ENCODE data around the gene SYT8. TPM values are rescaled to one million over a fixed set of nuclear protein-coding genes. Genes with fewer than 3 reads are reported as not detected.

SYT8 gene
- total and polyA plus RNA-seq, 2 of the 8 experiments (the other 6 are each of a cell fraction or from before 2014, with no cell fraction given) = not detected

DNA sequence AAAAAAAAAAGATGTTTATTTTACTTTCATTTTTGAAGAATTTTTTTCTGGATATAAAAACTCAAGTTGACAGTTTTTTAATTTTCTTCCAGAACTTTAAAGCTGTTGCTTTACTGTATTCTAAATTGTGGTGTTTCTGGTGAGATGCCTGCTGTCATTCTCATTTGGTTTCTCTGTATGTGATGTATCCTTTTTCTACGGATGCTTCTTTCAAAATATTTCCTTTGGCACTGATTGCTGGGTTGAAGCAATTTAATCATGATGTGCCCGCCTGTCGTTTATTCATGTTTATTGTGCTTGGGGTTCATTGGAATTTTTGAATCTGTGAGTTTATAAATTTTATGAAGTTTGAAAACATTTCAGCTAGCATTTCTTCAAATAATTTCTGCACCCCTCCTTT, 41.7 kb upstream of the SYT8 start:
- no peaks in the 10 kb centered on the region for H3K79me2 ChIP-seq (ENCODE audit: control insufficient read depth in 1 of 2, insufficient read depth in 2 of 2, low read length in 2 of 2)
- TF ChIP-seq BACH1 (IDR thresholded peaks at IDR 0.05; ENCODE audit: low read length) (no peak), SP2 (IDR thresholded peaks at IDR 0.05; ENCODE audit: low read length) (no peak), TAF1 (IDR thresholded peaks at IDR 0.05; ENCODE audit: low read depth, low read length) (no peak), CHD1 (IDR thresholded peaks at IDR 0.05; ENCODE audit: low read depth, low read length) (no peak), CTBP2 (IDR thresholded peaks at IDR 0.05; ENCODE audit: borderline replicate concordance, insufficient read depth, insufficient read length, low read length) (no peak), EP300 (IDR thresholded peaks at IDR 0.05; ENCODE audit: borderline replicate concordance in 1 of 2, low read depth in 2 of 2, low read length in 2 of 2) (no peak), HDAC2 (IDR thresholded peaks at IDR 0.05; ENCODE audit: borderline replicate concordance in 1 of 2, low read depth in 2 of 2, low read length in 2 of 2) (no peak), CHD2 (IDR thresholded peaks at IDR 0.05; ENCODE audit: low read length) (no peak), RXRA (IDR thresholded peaks at IDR 0.05; ENCODE audit: insufficient read depth, low read depth, low read length) (no peak)
- TF ChIP-seq, protein P1, sequence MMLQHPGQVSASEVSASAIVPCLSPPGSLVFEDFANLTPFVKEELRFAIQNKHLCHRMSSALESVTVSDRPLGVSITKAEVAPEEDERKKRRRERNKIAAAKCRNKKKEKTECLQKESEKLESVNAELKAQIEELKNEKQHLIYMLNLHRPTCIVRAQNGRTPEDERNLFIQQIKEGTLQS (IDR thresholded peaks at IDR 0.05; ENCODE audit: insufficient read depth, low read depth, low read length) = no peak
- TF ChIP-seq, protein P2, sequence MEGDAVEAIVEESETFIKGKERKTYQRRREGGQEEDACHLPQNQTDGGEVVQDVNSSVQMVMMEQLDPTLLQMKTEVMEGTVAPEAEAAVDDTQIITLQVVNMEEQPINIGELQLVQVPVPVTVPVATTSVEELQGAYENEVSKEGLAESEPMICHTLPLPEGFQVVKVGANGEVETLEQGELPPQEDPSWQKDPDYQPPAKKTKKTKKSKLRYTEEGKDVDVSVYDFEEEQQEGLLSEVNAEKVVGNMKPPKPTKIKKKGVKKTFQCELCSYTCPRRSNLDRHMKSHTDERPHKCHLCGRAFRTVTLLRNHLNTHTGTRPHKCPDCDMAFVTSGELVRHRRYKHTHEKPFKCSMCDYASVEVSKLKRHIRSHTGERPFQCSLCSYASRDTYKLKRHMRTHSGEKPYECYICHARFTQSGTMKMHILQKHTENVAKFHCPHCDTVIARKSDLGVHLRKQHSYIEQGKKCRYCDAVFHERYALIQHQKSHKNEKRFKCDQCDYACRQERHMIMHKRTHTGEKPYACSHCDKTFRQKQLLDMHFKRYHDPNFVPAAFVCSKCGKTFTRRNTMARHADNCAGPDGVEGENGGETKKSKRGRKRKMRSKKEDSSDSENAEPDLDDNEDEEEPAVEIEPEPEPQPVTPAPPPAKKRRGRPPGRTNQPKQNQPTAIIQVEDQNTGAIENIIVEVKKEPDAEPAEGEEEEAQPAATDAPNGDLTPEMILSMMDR (IDR thresholded peaks at IDR 0.05; ENCODE audit: control extremely low read depth in 1 of 3, insufficient read depth in 1 of 3, low read depth in 1 of 3, low read length in 3 of 3) = no peak

More for the DNA sequence above, 41.7 kb upstream of the SYT8 start:
- H3K18ac ChIP-seq (ENCODE audit: extremely low read depth, low read length) = no peak overlapping the region
- no peaks in the 10 kb centered on the region for H3K9me3 ChIP-seq (ENCODE audit: insufficient read depth in 2 of 2, low read depth in 1 of 2, low read length in 1 of 2)
- no peaks in the 10 kb centered on the region; the same call in 1 of the 2 replicates for H3K23me2 ChIP-seq (ENCODE audit: low read depth, low read length)
- no peak overlapping the region for H4K5ac ChIP-seq (ENCODE audit: insufficient read length, low read depth, low read length)
- H2AK5ac ChIP-seq (ENCODE audit: low read depth, low read length) = no peak overlapping the region
- FAIRE-seq (no peak), DNase-seq (ENCODE audit: low read depth in 1 of 2, low spot score in 2 of 2) (no peak)
- H4K91ac ChIP-seq (replicated peaks; ENCODE audit: insufficient read length, low read length) = no peak overlapping the region
- H2BK15ac ChIP-seq (ENCODE audit: low read length) = no peak overlapping the region
- ChIA-PET CTCF (ENCODE audit: partially characterized antibody) (interaction anchor here (1.8 to 3.7 kb wide), 3 partner anchors 10 to 99 kb away, joined by 6 to 11 read pairs (median 9); no protein-coding TSS in a partner anchor), POLR2A (ENCODE audit: partially characterized antibody) (no interaction called here)
- no peak overlapping the region for H3K4ac ChIP-seq (replicated peaks; ENCODE audit: insufficient read length, low read depth, low read length)
- no peak overlapping the region for H2BK120ac ChIP-seq (replicated peaks; ENCODE audit: low read depth, low read length)
- no peak overlapping the region for H2BK20ac ChIP-seq (ENCODE audit: low read length)
- H3K4me3 ChIP-seq (ENCODE audit: extremely low read depth in 1 of 4, insufficient read depth in 2 of 4, low read depth in 3 of 4, low read length in 4 of 4) = no peak overlapping the region
- H3K4me1 ChIP-seq (replicated peaks in 1 of 4; ENCODE audit: control insufficient read depth in 3 of 4, insufficient read depth in 4 of 4, low read length in 3 of 4) = no peaks in the 10 kb centered on the region
- no peak overlapping the region for H3K14ac ChIP-seq (ENCODE audit: insufficient read length)
- no peaks in the 10 kb centered on the region for H3K79me1 ChIP-seq (ENCODE audit: low read depth, low read length)
- no peak overlapping the region for H2AFZ ChIP-seq (ENCODE audit: low read length)
- no peak overlapping the region for H2BK5ac ChIP-seq (ENCODE audit: low read depth, low read length)
- H3K36me3 ChIP-seq (ENCODE audit: control insufficient read depth in 2 of 4, insufficient read depth in 4 of 4, low read length in 3 of 4) = no peaks in the 10 kb centered on the region
- H3K27ac ChIP-seq (ENCODE audit: low read depth, low read length) = no peak overlapping the region
- no peak overlapping the region for H3K23ac ChIP-seq (ENCODE audit: insufficient read length)
- peaks cover 0 to 3% (median 1%) of the 10 kb centered on the region in 4 experiments; a peak in 2 of 7 replicates for H3K27me3 ChIP-seq (replicated peaks in 1 of 4; ENCODE audit: control insufficient read depth in 3 of 4, extremely low read depth in 1 of 4, insufficient read depth in 3 of 4, low read length in 3 of 4)
- no peak overlapping the region for H2BK12ac ChIP-seq (ENCODE audit: low read depth, low read length)
- WGBS, 2 experiments (ENCODE audit: extremely low coverage in 1 of 2, insufficient coverage in 1 of 2, insufficient read length in 1 of 2, insufficient replicate concordance in 2 of 2, low coverage in 1 of 2, low lambda C conversion rate in 2 of 2, missing lambda C conversion rate in 1 of 2) = 82% methylated on average over 3 of the region's 3 CpGs; no CpG with 5 or more reads in 1 of the 2 experiments
- H4K20me1 ChIP-seq (replicated peaks in 1 of 2; ENCODE audit: control insufficient read depth in 1 of 2, insufficient read depth in 2 of 2, low read length in 2 of 2) = no peaks in the 10 kb centered on the region
- H3K9ac ChIP-seq (replicated peaks in 1 of 4; ENCODE audit: extremely low read depth in 1 of 4, low read depth in 3 of 4, low read length in 3 of 4) = no peak overlapping the region
- H3K4me2 ChIP-seq (ENCODE audit: insufficient read depth in 1 of 2, low read depth in 2 of 2, low read length in 2 of 2) = no peak overlapping the region
- H4K8ac ChIP-seq (ENCODE audit: extremely low read depth, insufficient read depth, low read length) = no peak overlapping the region
- no peak overlapping the region for H3K56ac ChIP-seq (replicated peaks; ENCODE audit: insufficient read length, low read depth, low read length)
